ENCODE data around the gene XPR1.

DNA sequence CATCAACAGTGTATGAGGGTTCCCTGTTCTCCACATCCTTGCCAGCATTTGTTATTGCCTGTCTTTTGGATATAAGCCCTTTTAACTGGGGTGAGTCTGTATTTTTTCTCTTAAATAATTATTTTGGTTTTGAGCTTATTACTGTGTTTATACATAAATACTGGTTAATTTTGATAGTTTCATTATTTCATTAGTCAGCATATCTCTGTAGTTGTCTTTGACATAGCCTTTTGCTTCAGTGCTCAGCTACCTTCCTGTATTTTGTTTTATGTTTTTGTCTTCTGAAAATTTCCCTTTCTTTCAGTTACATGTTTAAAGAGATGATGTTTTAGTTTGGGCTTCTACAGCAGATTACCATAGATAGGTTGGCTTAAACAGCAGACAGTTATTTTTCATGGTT is 138.1 kb downstream of the XPR1 start:
- TF ChIP-seq EZH2 (IDR thresholded peaks at IDR 0.05; ENCODE audit: low read depth) (no peak), CTCF (conservative IDR thresholded peaks at IDR 0.05) (no peak)

Measured in PC-9 (cell line).